HG03571 (cell line): ENCODE data around the gene YES1.

Source experiments
- ATAC-seq: cut with Tn5 transposase; IDR thresholded peaks from one replicate; pipeline ENCODE4 v1.9.1; 2021; ENCODE audit not compliant: unreplicated experiment

Gene YES1

GRCh38 chr18:811892-812375 is at the start of gene YES1:
YES1 (minus strand) TSS chr18:812242; CDS start chr18:756827, 55,415 bp downstream.
- ATAC-seq = peak; percentile 40

- no peak for ATAC-seq
Observed at GRCh38 chr18:857986-858385, 45.9 kb upstream of the YES1 start.

GRCh38 chr18:853471-853870 is 41.4 kb upstream of the YES1 start:
- ATAC-seq = no peak

DNA sequence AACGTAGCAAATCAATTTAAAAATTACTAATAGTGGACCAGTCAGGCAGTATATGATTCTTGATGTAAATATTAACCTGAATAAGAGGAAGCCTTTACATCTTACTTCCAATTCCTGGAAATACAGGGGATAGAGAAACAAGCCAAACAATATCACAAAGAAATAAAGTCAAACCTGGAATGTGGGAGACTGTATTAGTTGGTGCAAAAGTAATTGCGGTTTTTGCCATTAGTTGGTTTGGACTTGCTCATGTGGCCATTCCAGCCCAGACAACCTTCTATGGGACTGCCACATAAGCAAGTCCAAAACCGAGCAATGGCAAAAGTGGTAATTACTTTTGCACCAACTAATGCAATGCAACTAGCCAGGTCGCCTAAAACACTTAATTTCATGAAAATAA is 38.9 kb upstream of the YES1 start:
- no peak for ATAC-seq

GRCh38 chr18:849021-849420 is 37.0 kb upstream of the YES1 start:
- no peak for ATAC-seq

DNA sequence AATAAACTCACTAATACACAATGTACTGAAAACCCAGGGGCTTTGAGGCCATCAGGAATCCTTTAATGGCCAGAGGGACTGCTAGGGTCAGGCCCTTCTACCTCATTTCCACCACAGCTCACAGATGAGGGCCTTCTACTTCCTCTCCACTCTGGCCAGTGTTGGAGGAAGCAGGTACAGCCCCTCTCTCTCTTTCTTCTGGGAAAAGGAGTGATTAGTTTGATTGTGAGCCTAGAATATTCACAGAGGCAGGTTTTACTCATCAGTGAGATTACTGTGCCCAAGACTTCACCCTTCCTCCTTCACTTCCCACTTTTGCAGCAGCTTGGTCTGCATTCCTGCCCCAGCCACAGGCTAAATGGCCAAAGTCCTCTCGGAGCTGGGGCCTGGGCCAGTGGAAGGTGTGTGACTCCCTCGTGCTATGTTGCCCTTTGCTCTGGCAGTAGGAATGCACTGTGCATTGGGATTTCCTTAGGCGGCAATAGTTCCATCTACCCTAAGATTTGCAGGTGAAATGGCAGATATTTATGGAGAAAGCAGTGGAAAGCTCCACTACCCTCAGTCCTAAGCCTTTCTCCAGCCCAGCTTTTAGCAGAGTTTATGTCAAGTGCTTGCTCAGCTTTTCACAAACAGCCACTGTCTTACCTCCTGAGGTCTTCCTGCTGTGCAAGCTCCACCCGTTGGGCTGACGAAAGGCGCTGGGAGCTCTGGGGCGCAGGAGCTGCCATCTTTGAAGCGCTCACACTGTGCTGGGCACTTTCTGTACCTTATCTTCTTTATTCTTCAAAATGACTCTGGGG is 36.2 kb upstream of the YES1 start:
- no peak for ATAC-seq

- ATAC-seq = no peak
Observed at GRCh38 chr18:845152-845819, 33.2 kb upstream of the YES1 start.

DNA sequence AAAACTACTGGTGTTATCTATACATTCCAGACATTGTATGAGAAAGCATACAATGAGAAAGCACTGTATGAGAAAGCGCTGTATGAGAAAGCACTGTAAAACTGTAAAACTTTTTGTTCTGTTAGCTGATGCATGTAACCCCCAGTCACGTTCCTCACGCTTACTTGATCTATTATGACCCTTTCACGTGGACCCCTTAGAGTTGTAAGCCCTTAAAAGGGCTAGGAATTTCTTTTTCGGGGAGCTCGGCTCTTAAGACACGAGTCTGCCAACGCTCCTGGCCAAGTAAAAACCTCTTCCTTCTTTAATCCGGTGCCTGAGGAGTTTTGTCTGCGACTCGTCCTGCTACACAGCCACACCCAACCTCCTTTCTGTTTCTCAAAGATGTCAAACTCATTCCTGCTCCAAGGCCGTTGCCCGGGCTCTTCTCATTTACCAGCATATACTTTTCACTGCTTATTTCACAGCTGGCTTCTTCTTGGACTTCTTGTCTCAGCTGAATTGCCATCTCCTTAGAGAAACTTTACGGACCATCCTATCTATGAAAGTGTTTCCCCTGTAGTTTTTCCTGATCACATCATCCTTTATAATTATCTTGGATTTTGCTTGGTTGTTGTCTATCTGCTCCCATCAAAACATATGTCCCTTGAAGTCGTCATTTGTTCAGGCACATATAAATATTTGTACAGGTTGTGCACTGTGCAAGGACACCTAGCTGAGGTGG is 29.8 kb upstream of the YES1 start:
- ATAC-seq = no peak

DNA sequence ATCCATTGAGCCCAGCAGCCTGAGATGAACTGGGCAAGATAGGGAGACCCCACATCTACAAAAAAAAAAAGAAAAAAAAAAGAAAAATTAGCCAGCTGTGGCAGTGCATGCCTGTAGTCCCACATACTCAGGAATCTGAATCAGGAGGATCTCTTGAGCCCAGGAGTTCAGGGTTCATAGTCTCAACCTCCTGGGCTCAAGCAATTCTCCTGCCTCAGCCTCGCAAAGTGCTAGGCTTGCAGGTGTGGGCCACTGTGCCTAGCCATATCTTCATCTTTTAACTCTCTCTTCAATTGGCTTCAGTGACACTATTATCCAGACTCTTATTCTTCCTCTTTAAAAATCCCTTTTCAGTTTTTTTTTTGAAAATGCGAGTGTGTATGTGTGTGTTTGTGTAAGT is 28.5 kb upstream of the YES1 start:
- ATAC-seq = no peak

- ATAC-seq = no peak
Observed at GRCh38 chr18:840023-840408, 28.0 kb upstream of the YES1 start.

GRCh38 chr18:839224-840022 is 27.4 kb upstream of the YES1 start:
- peak; percentile 97 for ATAC-seq

DNA sequence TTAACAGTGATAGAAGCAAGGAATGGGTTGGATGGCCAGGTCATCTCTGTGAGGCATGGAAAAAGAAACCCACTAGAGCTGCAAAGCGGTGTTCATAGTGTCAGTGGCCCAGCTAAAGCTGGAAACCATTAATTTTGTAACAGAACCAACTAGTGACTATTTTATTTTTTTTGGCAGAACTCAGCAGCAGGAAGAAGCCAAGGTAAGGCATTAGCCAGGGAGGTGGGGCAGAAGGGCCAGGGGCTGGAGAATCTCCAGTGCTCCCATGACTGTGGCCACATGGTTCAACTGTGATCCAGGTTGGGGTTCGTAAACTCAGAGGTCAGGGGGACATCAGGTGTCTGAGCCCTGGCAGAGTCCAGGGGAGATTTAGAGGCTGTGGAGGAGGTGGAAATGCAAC is 25.9 kb upstream of the YES1 start:
- ATAC-seq = no peak

DNA sequence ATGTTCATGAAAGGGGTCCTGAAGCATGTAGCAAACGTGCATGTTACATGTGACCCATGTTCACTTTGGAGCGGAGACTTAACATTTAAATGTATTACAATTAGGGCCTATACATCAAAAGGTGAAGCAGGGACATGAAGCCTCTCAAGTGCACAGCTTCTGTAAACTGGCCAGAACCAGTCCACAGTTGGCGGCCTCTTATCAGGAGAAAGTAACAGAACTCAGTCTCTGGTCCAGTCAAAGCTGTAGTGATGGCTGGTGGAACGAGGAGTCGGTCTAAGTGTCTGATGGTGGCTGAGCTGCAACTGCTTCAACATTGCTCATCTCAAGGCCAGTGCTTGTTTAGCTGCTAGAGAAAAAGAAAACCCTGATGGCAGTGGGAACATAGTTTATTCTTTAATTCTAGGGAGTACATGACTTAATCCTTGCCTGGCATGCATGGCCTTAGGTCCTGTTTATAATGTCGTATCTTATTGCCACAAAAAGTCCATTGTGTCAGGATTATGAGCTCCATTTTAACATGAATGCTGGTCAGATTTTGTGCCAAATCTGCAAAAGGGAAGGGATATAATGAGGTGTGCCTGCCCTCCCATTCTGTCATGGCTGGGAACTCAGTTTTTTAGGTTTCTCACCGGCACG is 22.2 kb upstream of the YES1 start:
- no peak for ATAC-seq

DNA sequence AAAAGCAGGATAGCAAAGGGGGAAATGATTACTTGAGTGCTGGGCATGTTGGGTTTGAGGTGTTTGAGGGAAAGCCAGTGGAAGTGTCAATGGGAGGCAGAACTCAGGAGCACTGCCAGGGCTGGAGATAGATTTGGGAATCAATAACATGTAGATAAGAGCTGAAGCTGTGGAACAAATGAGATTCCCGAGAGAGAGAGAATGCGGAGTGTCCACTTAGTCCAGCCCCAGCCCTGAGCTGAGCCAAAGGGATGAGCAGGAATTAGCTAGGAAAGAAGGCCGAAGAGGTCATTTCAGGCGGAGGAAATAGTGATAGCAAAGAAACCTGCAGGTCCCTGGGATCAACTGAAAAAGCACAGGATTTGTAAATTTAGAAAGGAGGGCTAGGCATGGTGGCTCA is 21.2 kb upstream of the YES1 start:
- ATAC-seq = no peak

DNA sequence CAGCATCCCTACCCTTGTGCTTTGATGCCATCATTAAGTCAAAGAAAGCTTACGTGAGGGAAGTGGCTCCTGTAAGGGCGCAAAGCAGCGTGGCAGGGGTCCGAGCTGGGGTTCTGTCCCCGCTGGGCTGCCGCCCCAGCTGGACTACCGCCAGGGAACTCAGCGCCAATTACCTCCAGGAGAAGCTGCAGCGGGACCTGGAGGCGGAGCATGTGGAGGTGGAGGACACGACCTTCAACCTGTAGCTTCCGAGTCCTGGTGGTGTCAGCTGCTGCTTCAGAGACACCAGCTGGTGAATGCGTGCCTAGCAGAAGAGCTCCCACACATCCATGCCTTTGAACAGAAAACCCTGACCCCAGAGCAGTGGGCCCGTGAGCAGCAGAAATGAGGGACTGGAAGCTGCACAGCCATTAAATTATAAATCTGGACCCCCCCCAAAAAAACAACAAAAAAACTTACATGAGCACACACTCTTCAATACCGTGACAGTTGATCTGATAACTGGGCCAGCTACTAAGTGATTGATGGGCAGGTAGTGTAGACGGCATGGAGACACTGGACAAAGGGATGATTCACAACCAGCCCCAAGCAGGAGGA is 20.1 kb upstream of the YES1 start:
- no peak for ATAC-seq

- peak; percentile 38 for ATAC-seq
Observed at GRCh38 chr18:830315-830901, 18.4 kb upstream of the YES1 start.

DNA sequence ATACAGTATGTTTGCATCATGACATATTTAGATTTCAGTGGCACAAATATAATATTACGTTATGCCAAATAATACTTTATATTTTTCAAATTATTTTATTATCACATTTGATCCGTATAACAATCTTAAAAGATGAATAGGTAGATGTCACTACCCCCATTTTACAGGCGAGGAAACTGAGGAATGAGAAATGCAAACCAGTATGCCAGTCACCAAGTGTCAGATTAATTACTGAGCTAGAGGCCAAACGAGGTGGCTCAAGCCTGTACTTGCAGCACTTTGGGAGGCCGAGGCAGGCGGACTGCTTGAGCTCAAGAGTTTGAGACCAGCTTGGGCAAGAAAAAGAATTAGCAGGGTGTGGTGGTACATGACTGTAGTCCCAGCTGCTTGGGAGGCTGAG is 17.4 kb upstream of the YES1 start:
- ATAC-seq = no peak

- no peak for ATAC-seq
Observed at GRCh38 chr18:827093-827677, 15.1 kb upstream of the YES1 start.

GRCh38 chr18:825891-826585 is 14.0 kb upstream of the YES1 start:
- no peak for ATAC-seq
